ENCODE data around the gene UBC.
"Not testable (repeated sequence)": the region's sequence is repeated elsewhere in the genome, so short reads cannot be mapped to it uniquely, and the experiment has no call there.

The UBC gene

GRCh38 chr12:124915239-124916236 is 1.1 kb upstream of the UBC start:
- no peak for DNase-seq (ENCODE audit: low read depth)

GRCh38 chr12:124913474-124914391 is 717 bp downstream of the UBC start:
- peak; percentile 83 for DNase-seq (ENCODE audit: low read depth)

- DNase-seq (ENCODE audit: low read depth) = not testable (repeated sequence)
Observed at GRCh38 chr12:124912529-124913287, 1.7 kb downstream of the UBC start.

GRCh38 chr12:124911521-124911920 is 2.9 kb downstream of the UBC start:
- DNase-seq (ENCODE audit: low read depth) = not testable (repeated sequence)

GRCh38 chr12:124910561-124911478 is 3.6 kb downstream of the UBC start:
- no peak for DNase-seq (ENCODE audit: low read depth)

GRCh38 chr12:124909831-124910560 is 4.5 kb downstream of the UBC start:
- no peak for DNase-seq (ENCODE audit: low read depth)

- DNase-seq (ENCODE audit: low read depth) = peak; percentile 53
Observed at GRCh38 chr12:124906606-124907261, 7.7 kb downstream of the UBC start.

GRCh38 chr12:124904306-124905098 is 9.9 kb downstream of the UBC start:
- no peak for DNase-seq (ENCODE audit: low read depth)

- no peak for DNase-seq (ENCODE audit: low read depth)
Observed at GRCh38 chr12:124902916-124903315, 11.5 kb downstream of the UBC start.

GRCh38 chr12:124901003-124901402 is 13.4 kb downstream of the UBC start:
- no peak for DNase-seq (ENCODE audit: low read depth)

- DNase-seq (ENCODE audit: low read depth) = not testable (repeated sequence)
Observed at GRCh38 chr12:124900345-124900795, 14.1 kb downstream of the UBC start.

GRCh38 chr12:124898923-124899294 is 15.5 kb downstream of the UBC start:
- DNase-seq (ENCODE audit: low read depth) = no peak

- DNase-seq (ENCODE audit: low read depth) = no peak
Observed at GRCh38 chr12:124898200-124898922, 16.1 kb downstream of the UBC start.

GRCh38 chr12:124896461-124896860 is 18.0 kb downstream of the UBC start:
- no peak for DNase-seq (ENCODE audit: low read depth)

GRCh38 chr12:124893792-124894516 is 20.5 kb downstream of the UBC start:
- no peak for DNase-seq (ENCODE audit: low read depth)

GRCh38 chr12:124888260-124888659 is 26.2 kb downstream of the UBC start:
- no peak for DNase-seq (ENCODE audit: low read depth)

- DNase-seq (ENCODE audit: low read depth) = not testable (repeated sequence)
Observed at GRCh38 chr12:124887766-124888165, 26.7 kb downstream of the UBC start.

Data from stimulated activated CD8-positive, alpha-beta memory T cell treated with anti-CD3 and anti-CD28 coated beads, Interleukin-15, amount 100 ng/mL, for 24 hours (primary cell).